Stimulated activated CD8-positive, alpha-beta memory T cell treated with anti-CD3 and anti-CD28 coated beads, Interleukin-15, amount 100 ng/mL, for 1 hour (primary cell): ENCODE data around the gene PPP2R2C.

Experiments
- DNase-seq: peaks from one replicate; pipeline ENCODE4 v3.0.0-alpha.2; 2020; ENCODE audit warnings: low read depth

PPP2R2C gene

GRCh38 chr4:6378493-6379445 is 93.6 kb downstream of the PPP2R2C start:
- no peak for DNase-seq

GRCh38 chr4:6377626-6378492 is 94.6 kb downstream of the PPP2R2C start:
- DNase-seq: no peak

- no peak for DNase-seq
Measured at GRCh38 chr4:6375620-6376295, 96.7 kb downstream of the PPP2R2C start.

GRCh38 chr4:6374575-6374974 is 97.8 kb downstream of the PPP2R2C start:
- no peak for DNase-seq

- DNase-seq: no peak
Measured at GRCh38 chr4:6373541-6374410, 98.6 kb downstream of the PPP2R2C start.

GRCh38 chr4:6372649-6373525 is 99.5 kb downstream of the PPP2R2C start:
- no peak for DNase-seq

- no peak for DNase-seq
Measured at GRCh38 chr4:6371812-6372211, 100.6 kb downstream of the PPP2R2C start.

- DNase-seq: no peak
Measured at GRCh38 chr4:6371271-6371670, 101.1 kb downstream of the PPP2R2C start.

- DNase-seq: no peak
Measured at GRCh38 chr4:6369924-6370645, 102.3 kb downstream of the PPP2R2C start.

GRCh38 chr4:6369511-6369910 is 102.9 kb downstream of the PPP2R2C start:
- no peak for DNase-seq

GRCh38 chr4:6369035-6369434 is 103.4 kb downstream of the PPP2R2C start:
- no peak for DNase-seq

GRCh38 chr4:6368601-6369000 is 103.8 kb downstream of the PPP2R2C start:
- no peak for DNase-seq

- DNase-seq: no peak
Measured at GRCh38 chr4:6368096-6368495, 104.3 kb downstream of the PPP2R2C start.

- DNase-seq: no peak
Measured at GRCh38 chr4:6367371-6367851, 105.0 kb downstream of the PPP2R2C start.

GRCh38 chr4:6366581-6366980 is 105.8 kb downstream of the PPP2R2C start:
- no peak for DNase-seq

GRCh38 chr4:6365545-6366086 is 106.8 kb downstream of the PPP2R2C start:
- no peak for DNase-seq

GRCh38 chr4:6364581-6364980 is 107.8 kb downstream of the PPP2R2C start:
- DNase-seq: no peak

GRCh38 chr4:6364146-6364545 is 108.3 kb downstream of the PPP2R2C start:
- no peak for DNase-seq

- DNase-seq: no peak
Measured at GRCh38 chr4:6362896-6363295, 109.5 kb downstream of the PPP2R2C start.
